ENCODE measurements around the gene REEP6.

GRCh38 chr19:1469255-1470054 is 21.5 kb upstream of the REEP6 start:
- TF ChIP-seq POLR2A (IDR thresholded peaks at IDR 0.05; ENCODE audit: low read depth, low read length): no peak
- TF ChIP-seq TAF1 (IDR thresholded peaks at IDR 0.05; ENCODE audit: low read depth, low read length): no peak
- TF ChIP-seq SPI1 (IDR thresholded peaks at IDR 0.05; ENCODE audit: low read depth, low read length): no peak
